GM12878 (cell line): ENCODE data around the gene KATNBL1. TPM values are rescaled to one million over a fixed set of nuclear protein-coding genes. Genes with fewer than 3 reads are reported as not detected.

ENCODE experiments used
- ATAC-seq: fragments of 200-7000 bp; cut with Tn5 transposase; 3 replicates; pipeline ENCODE4 v1.9.1; 2020; ENCODE audit warnings: mild to moderate bottlenecking, moderate library complexity
- BruUV-seq: library from RNA; stranded (reverse); fragments of 400-500 nt; replicated peaks from 2 replicates; lab custom pipeline; 2021; lab: Mats Ljungman, UMichigan
- CTCF ChIA-PET: fragments of 300-600 bp; sonication (Branson Sonifier 250); formaldehyde crosslinking; extraction: SDS; loops from one replicate; lab custom pipeline; 2021; ENCODE audit warnings: inconsistent platforms; lab: Yijun Ruan, JAX
- POLR2A ChIA-PET: fragments of 350-600 bp; formaldehyde crosslinking; extraction: SDS; loops from one replicate; lab custom pipeline; 2021; ENCODE audit warnings: inconsistent platforms; lab: Charles Lee
- RAD21 ChIA-PET: fragments of 300-600 bp; sonication (Branson Sonifier 250); formaldehyde crosslinking; loops from one replicate; lab custom pipeline; 2023; ENCODE audit warnings: antibody characterized with exemption; ENCODE audit not compliant: unreplicated experiment; lab: Charles Lee
- SMC1A ChIA-PET: fragments of 300-600 bp; sonication (Branson Sonifier 250); formaldehyde crosslinking; loops from one replicate; lab custom pipeline; 2023; ENCODE audit not compliant: unreplicated experiment, uncharacterized antibody; lab: Charles Lee
- DNase-seq: peaks from one replicate; pipeline ENCODE4 v3.0.0-alpha.2; 2011; ENCODE audit warnings: low read depth, low spot score
- FAIRE-seq: peaks from 3 replicates; lab custom pipeline; 2011; peaks lifted over from hg19 to GRCh38; lab: Jason Lieb, UNC
- H2AFZ ChIP-seq: 2 replicates; pipeline ENCODE4 v1.6.0; 2011; ENCODE audit warnings: low read depth, low read length, control low read depth; ENCODE audit not compliant: control insufficient read depth
- H3K27ac ChIP-seq: 2 replicates; pipeline ENCODE4 v1.5.1; 2011; ENCODE audit warnings: control low read depth; ENCODE audit not compliant: control insufficient read depth, insufficient read depth
- H3K27me3 ChIP-seq, 2 experiments: replicated peaks in 1 of 2; 2 replicates each; pipeline versions ENCODE4 v1.6.0 to v1.6.1; 2011; ENCODE audit warnings: low read length in 1 of 2; ENCODE audit not compliant: control insufficient read depth in 2 of 2, insufficient read depth in 2 of 2
- H3K36me3 ChIP-seq, 2 experiments: 2 replicates each; pipeline ENCODE4 v1.5.1; 2011; ENCODE audit warnings: low read length in 1 of 2; ENCODE audit not compliant: control insufficient read depth in 2 of 2, insufficient read depth in 2 of 2
- H3K4me1 ChIP-seq: 2 replicates; pipeline ENCODE4 v1.6.1; 2011; ENCODE audit warnings: mild to moderate bottlenecking, low read length, moderate library complexity, mixed read lengths; ENCODE audit not compliant: control insufficient read depth, insufficient read depth
- H3K4me2 ChIP-seq: 2 replicates; pipeline ENCODE4 v1.6.0; 2011; ENCODE audit warnings: control low read depth; ENCODE audit not compliant: control insufficient read depth, insufficient read depth
- H3K4me3 ChIP-seq: fragments of 200-600 bp; sonication (generic); 2 replicates; pipeline ENCODE4 v1.5.1; 2016
- H3K79me2 ChIP-seq: 2 replicates; pipeline ENCODE4 v1.6.0; 2011; ENCODE audit warnings: low read length; ENCODE audit not compliant: control insufficient read depth, insufficient read depth
- H3K9ac ChIP-seq: 2 replicates; pipeline ENCODE4 v1.8.0; 2011; ENCODE audit warnings: low read length, control low read depth, mixed read lengths; ENCODE audit not compliant: control insufficient read depth, insufficient read depth
- H3K9me3 ChIP-seq: replicated peaks from 3 replicates; pipeline ENCODE4 v1.5.1; 2011; ENCODE audit warnings: mild to moderate bottlenecking, low read length; ENCODE audit not compliant: control insufficient read depth, insufficient read depth
- H4K20me1 ChIP-seq: 2 replicates; pipeline ENCODE4 v1.6.0; 2011; ENCODE audit not compliant: control insufficient read depth, insufficient read depth
- BCL11A ChIP-seq: IDR thresholded peaks from 2 replicates; pipeline ENCODE4 v1.6.1; 2011; ENCODE audit warnings: low read depth, low read length
- CTCF ChIP-seq, 3 experiments: IDR thresholded peaks in 2 of 3; conservative IDR thresholded peaks in 1 of 3; 2 replicates each; pipeline ENCODE4 v1.5.1; 2011; ENCODE audit warnings: low read depth in 3 of 3, low read length in 3 of 3, mild to moderate bottlenecking in 3 of 3, control low read depth in 2 of 3, moderate library complexity in 2 of 3, inconsistent platforms in 1 of 3, mixed read lengths in 1 of 3; ENCODE audit not compliant: control insufficient read depth in 2 of 3, insufficient read depth in 1 of 3; ENCODE audit errors: extremely low read depth in 1 of 3
- E2F8 ChIP-seq: fragments of 450-650 bp; IDR thresholded peaks from 2 replicates; pipeline ENCODE4 v1.6.1; 2018; ENCODE audit warnings: mild to moderate bottlenecking, low read depth, moderate library complexity; ENCODE audit not compliant: partially characterized antibody
- ESRRA ChIP-seq: IDR thresholded peaks from 2 replicates; pipeline ENCODE4 v1.6.1; 2012; ENCODE audit warnings: mild to moderate bottlenecking, low read length, improper control_type of control experiment
- PBX3 ChIP-seq: IDR thresholded peaks from 2 replicates; pipeline ENCODE4 v1.6.1; 2011; ENCODE audit warnings: mild to moderate bottlenecking, low read depth, low read length, moderate library complexity; ENCODE audit not compliant: insufficient replicate concordance
- RAD21 ChIP-seq: IDR thresholded peaks from 2 replicates; pipeline ENCODE4 v1.6.1; 2011; ENCODE audit warnings: mild to moderate bottlenecking, low read depth, low read length, moderate library complexity; ENCODE audit not compliant: insufficient read depth
- SMC3 ChIP-seq: IDR thresholded peaks from 2 replicates; pipeline ENCODE4 v1.6.1; 2011; ENCODE audit warnings: low read length, improper control_type of control experiment, borderline replicate concordance
- SUPT20H ChIP-seq: IDR thresholded peaks from 2 replicates; pipeline ENCODE4 v1.6.1; 2011; ENCODE audit warnings: low read depth, mild to moderate bottlenecking, low read length, moderate library complexity, borderline replicate concordance; ENCODE audit not compliant: control insufficient read depth
- WGBS: methylation state at CpG from one replicate; pipeline ENCODE4 v1.1.6; 2016; ENCODE audit warnings: low lambda C conversion rate; ENCODE audit not compliant: insufficient replicate concordance, insufficient coverage; ENCODE audit errors: missing lambda C conversion rate; 5-methylcytosine and 5-hydroxymethylcytosine counted together
- in situ Hi-C: fragments of 300-500 bp; cut with MboI; formaldehyde crosslinking; loops from 9 replicates; pipeline ENCODE4 v1.14.3; 2018; ENCODE audit warnings: mixed read lengths
- intact Hi-C: fragments of 100-400 bp; cut with micrococcal nuclease; formaldehyde crosslinking; loops from one replicate; pipeline ENCODE4 v1.14.2; 2022; ENCODE audit not compliant: unreplicated experiment
- polyA plus RNA-seq, 11 experiments: library from polyadenylated mRNA; depleted of rRNA in 4 of 11; unstranded in 6 of 11; stranded (reverse) in 5 of 11; fragments of >200 nt; fragmentation: Nextera tagmentation in 4 of 11; fragmentation: Illumina TruSeq in 1 of 11; extraction: Ambion mirVana in 4 of 11; extraction: Trizol in 1 of 11; gene quantifications; 1 replicate in 1 of 11; 2 replicates in 10 of 11; pipeline versions ENCODE4 v1.2.1 to v1.2.3, GENCODE V29; 2011 to 2016; ENCODE audit warnings: inconsistent platforms in 2 of 11, missing spikeins in 2 of 11, low read depth in 1 of 11
- total RNA-seq, 4 experiments: library from RNA; depleted of rRNA in 3 of 4; stranded (reverse); fragments of >200 nt in 3 of 4; fragmentation: Illumina TruSeq in 1 of 4; extraction: Trizol in 1 of 4; gene quantifications; 2 replicates each; pipeline versions ENCODE4 v1.2.1 to v1.2.3, GENCODE V29; 2013 to 2021

The KATNBL1 gene
- total and polyA plus RNA-seq, 10 of the 15 experiments (the other 5 are each of a cell fraction or from before 2014, with no cell fraction given), result 7.8 to 58.8 (median 30.1) TPM

GRCh38 chr15:34241376-34242330 is 31.8 kb upstream of the KATNBL1 start:
- TF ChIP-seq ESRRA, result no peak
- TF ChIP-seq BCL11A, result no peak
- TF ChIP-seq PBX3, result no peak
- TF ChIP-seq RAD21, result peak; percentile 66
- TF ChIP-seq SUPT20H, result no peak
- TF ChIP-seq SMC3, result peak; percentile 65; the same call in 1 of the 2 replicates
- no peak for TF ChIP-seq E2F8
- TF ChIP-seq CTCF (IDR thresholded peaks at IDR 0.05 in 2 of 3, conservative IDR thresholded peaks at IDR 0.05 in 1 of 3; ENCODE audit: control insufficient read depth in 2 of 3, extremely low read depth in 1 of 3, insufficient read depth in 1 of 3, low read depth in 3 of 3, low read length in 3 of 3), result peak; percentile 61 to 70 (median 68)

More at GRCh38 chr15:34241376-34242330, 31.8 kb upstream of the KATNBL1 start:
- Histone ChIP-seq H3K9me3 (no peaks in the 10 kb centered on the region), H3K4me3 (no peak overlapping the region), H4K20me1 (no peaks in the 10 kb centered on the region), H3K9ac (no peak overlapping the region), H3K4me1 (peaks cover 5% of the 10 kb centered on the region), H3K27me3 (no peaks in the 10 kb centered on the region), H3K79me2 (no peaks in the 10 kb centered on the region), H2AFZ (no peak overlapping the region), H3K27ac (no peak overlapping the region), H3K4me2 (no peak overlapping the region), H3K36me3 (peaks cover 0 to 49% of the 10 kb centered on the region in 2 experiments)
- ChIA-PET SMC1A (interaction anchor here (0.8 to 3.3 kb wide), 19 partner anchors 8 to 346 kb away, joined by 3 to 22 read pairs (median 5); partner anchors contain the start of genes EMC4, KATNBL1, LPCAT4 and NOP10), RAD21 (interaction anchor here (0.8 to 3.5 kb wide), 15 partner anchors 10 to 346 kb away, joined by 3 to 16 read pairs (median 4); partner anchors contain the start of genes EMC4, LPCAT4, NOP10 and NUTM1), CTCF (interaction anchor here (0.6 to 5.0 kb wide), 28 partner anchors 9 to 346 kb away, joined by 3 to 66 read pairs (median 6); partner anchors contain the start of genes EMC4, KATNBL1, LPCAT4 and NOP10), POLR2A (interaction anchor here (0.6 to 0.9 kb wide), 2 partner anchors 97 to 127 kb away, joined by 3 to 4 read pairs; partner anchors contain the start of gene SLC12A6)
- ATAC-seq (peak; percentile 89), FAIRE-seq (peak; percentile 65), DNase-seq (no peak)
- no TSS peak for BruUV-seq
- 65% methylated on average over 1 of the region's 1 CpG for WGBS
- in situ Hi-C loops, result loop anchor here (25.0 kb wide), 1 partner anchor 346 kb away; the partner anchor contains the start of gene GOLGA8B
- intact Hi-C loops, result loop anchor here (1.0 to 5.0 kb wide), 3 partner anchors 96 to 346 kb away; partner anchors contain the start of genes LPCAT4 and SLC12A6
